ENCODE results near the gene EFEMP1.

DNA sequence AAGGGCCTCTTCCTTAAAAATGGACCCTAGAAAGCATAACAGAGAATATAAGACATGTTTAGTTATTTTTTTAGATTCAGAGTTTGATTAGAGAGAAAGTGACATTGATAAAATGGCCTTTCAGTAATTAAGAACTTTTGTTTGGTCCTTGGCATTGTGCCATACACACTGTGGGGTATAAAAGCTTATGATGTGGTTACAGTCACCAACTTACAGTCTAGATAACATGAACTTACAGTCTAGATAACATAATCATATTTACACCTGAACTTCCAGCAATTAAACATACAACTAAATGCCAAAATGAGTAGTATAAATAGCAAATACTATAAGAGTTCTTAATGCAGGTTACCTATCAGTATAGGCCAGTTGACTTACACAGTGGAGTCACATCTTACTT, 25.6 kb upstream of the EFEMP1 start:
- TF ChIP-seq, protein P1, sequence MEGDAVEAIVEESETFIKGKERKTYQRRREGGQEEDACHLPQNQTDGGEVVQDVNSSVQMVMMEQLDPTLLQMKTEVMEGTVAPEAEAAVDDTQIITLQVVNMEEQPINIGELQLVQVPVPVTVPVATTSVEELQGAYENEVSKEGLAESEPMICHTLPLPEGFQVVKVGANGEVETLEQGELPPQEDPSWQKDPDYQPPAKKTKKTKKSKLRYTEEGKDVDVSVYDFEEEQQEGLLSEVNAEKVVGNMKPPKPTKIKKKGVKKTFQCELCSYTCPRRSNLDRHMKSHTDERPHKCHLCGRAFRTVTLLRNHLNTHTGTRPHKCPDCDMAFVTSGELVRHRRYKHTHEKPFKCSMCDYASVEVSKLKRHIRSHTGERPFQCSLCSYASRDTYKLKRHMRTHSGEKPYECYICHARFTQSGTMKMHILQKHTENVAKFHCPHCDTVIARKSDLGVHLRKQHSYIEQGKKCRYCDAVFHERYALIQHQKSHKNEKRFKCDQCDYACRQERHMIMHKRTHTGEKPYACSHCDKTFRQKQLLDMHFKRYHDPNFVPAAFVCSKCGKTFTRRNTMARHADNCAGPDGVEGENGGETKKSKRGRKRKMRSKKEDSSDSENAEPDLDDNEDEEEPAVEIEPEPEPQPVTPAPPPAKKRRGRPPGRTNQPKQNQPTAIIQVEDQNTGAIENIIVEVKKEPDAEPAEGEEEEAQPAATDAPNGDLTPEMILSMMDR (IDR thresholded peaks at IDR 0.05; ENCODE audit: borderline replicate concordance, extremely low read depth, low read length, poor library complexity, severe bottlenecking), result no peak
- TF ChIP-seq EZH2 (IDR thresholded peaks at IDR 0.05; ENCODE audit: borderline replicate concordance, low read depth, low read length, severe bottlenecking), result no peak

Measured in DND-41 (cell line).